Skeletal muscle tissue (tissue), 4 donors: ENCODE data around the gene XPO4. TPM values are rescaled to one million over a fixed set of nuclear protein-coding genes. Genes with fewer than 3 reads are reported as not detected.
A peak's percentile ranks its signal among the peaks of the same experiment; 100 is the strongest.
"Not testable (repeated sequence)": the region's sequence is repeated elsewhere in the genome, so short reads cannot be mapped to it uniquely, and the experiment has no call there.

Experiments used
- H3K27ac ChIP-seq: one replicate; pipeline ENCODE4 v1.7.0; 2013; ENCODE audit warnings: mild to moderate bottlenecking, low read depth, low read length, inconsistent platforms
- H3K27me3 ChIP-seq, 3 donors: one replicate each; pipeline ENCODE4 v1.7.0; 2013; ENCODE audit warnings: low read length in 3 of 3; ENCODE audit not compliant: control insufficient read depth in 3 of 3, insufficient read depth in 3 of 3
- H3K36me3 ChIP-seq, 3 donors: one replicate each; pipeline ENCODE4 v1.7.0; 2013; ENCODE audit warnings: low read length in 3 of 3; ENCODE audit not compliant: control insufficient read depth in 3 of 3, insufficient read depth in 3 of 3
- H3K4me1 ChIP-seq, 3 donors: one replicate each; pipeline ENCODE4 v1.7.0; 2013; ENCODE audit warnings: low read length in 3 of 3, mild to moderate bottlenecking in 3 of 3; ENCODE audit not compliant: control insufficient read depth in 3 of 3, insufficient read depth in 3 of 3
- H3K4me3 ChIP-seq, 3 donors: one replicate each; pipeline ENCODE4 v1.7.0; 2013; ENCODE audit warnings: low read length in 3 of 3
- H3K9ac ChIP-seq, 3 donors: one replicate each; pipeline ENCODE4 v1.7.0; 2013; ENCODE audit warnings: low read length in 3 of 3, mild to moderate bottlenecking in 3 of 3, moderate library complexity in 2 of 3, low read depth in 1 of 3
- H3K9me3 ChIP-seq, 3 donors: one replicate each; pipeline ENCODE4 v1.7.0; 2013; ENCODE audit warnings: low read length in 3 of 3; ENCODE audit not compliant: control insufficient read depth in 3 of 3
- total RNA-seq: library from RNA; depleted of rRNA; stranded (reverse); fragments of >200 nt; gene quantifications from one replicate; pipeline ENCODE4 v1.2.3, GENCODE V29; 2014
- donor health status: Osteomylitis.

The XPO4 gene
- total RNA-seq, 1 donor from 2014 or later: 28.2 TPM

DNA sequence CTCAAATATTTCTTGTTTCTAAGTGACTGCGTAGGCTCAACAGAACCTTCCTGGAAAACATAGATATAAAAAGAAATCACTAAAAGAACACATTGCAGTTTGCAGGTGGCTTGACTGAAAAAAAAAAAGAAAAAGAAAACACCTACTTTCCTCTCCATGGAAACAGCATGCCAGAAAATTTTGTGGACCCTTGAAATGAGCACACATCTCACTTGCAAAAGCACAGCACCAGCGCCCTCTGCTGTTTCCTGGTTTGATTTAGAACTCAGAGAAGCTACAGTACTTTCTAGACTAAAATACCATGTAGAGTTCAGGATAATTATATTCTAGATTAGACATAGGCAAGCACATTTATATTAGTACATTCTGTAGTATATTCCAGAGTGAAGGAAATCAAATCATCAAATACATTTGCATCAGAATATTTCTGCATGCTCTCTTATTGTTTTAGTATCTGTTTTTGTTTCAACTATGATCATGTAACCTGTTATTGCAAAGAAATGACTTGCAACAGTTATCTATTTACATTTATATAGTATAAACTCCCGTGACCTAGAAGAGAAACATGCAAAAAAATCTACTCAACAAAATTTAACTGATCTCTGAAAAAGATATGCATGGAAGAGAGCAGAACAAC, 22.3 kb upstream of the XPO4 start:
- Histone ChIP-seq H3K36me3 (no peaks in the 10 kb centered on the region), H3K27ac (no peak overlapping the region), H3K4me1 (no peaks in the 10 kb centered on the region), H3K9me3 (no peaks in the 10 kb centered on the region), H3K27me3 (no peaks in the 10 kb centered on the region), H3K9ac (no peak overlapping the region), H3K4me3 (no peak overlapping the region)

DNA sequence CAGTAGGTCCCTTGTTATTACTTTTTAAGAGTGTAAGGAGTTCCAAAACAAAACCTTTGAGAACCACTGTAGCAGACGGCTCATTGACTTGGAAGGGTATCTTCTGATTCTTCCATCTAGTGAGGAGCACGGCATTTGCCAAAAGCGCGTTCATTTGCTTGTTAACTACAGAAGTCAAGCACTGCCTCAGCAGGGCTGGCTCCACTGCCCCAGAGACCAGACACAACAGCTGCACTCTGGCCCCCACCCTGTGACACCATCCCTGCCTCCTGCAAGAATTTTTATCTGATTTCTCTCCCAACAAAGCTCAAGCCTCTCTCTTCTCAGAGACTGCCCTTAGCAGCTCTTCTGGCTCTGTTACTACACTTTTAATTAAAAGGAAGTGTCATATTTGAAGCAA, 20.7 kb upstream of the XPO4 start:
- no peak overlapping the region for H3K9ac ChIP-seq
- H3K27me3 ChIP-seq: no peaks in the 10 kb centered on the region
- no peaks in the 10 kb centered on the region for H3K9me3 ChIP-seq
- no peaks in the 10 kb centered on the region for H3K4me1 ChIP-seq
- H3K4me3 ChIP-seq: no peak overlapping the region
- no peak overlapping the region for H3K27ac ChIP-seq
- H3K36me3 ChIP-seq: no peaks in the 10 kb centered on the region

DNA sequence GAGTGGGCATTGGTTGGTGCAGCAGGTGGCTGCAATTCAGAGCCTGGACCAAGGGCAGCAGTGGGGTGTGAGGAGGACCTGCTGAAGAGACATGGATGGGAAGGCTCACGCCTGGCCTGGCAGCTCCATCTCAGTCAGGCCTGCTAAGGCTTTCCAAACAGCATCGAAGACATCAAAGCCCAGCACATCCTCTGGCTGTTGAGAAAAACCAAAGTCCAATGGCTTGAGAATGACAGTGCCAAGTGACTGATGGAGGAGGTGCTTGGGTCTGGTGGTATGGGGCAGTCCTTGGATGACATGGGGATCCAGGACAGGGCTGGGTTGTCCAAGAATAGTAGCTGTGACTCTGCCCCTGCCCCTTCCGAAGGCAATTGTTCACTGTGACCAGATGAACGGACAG, 19.0 kb upstream of the XPO4 start:
- H3K36me3 ChIP-seq: no peaks in the 10 kb centered on the region
- H3K27ac ChIP-seq: no peak overlapping the region
- no peak overlapping the region for H3K9ac ChIP-seq
- H3K27me3 ChIP-seq: no peaks in the 10 kb centered on the region
- no peak overlapping the region for H3K4me3 ChIP-seq
- H3K4me1 ChIP-seq: no peaks in the 10 kb centered on the region
- no peaks in the 10 kb centered on the region for H3K9me3 ChIP-seq

GRCh38 chr13:20915676-20916075, 13.1 kb upstream of the XPO4 start:
- not testable (repeated sequence) for H3K27ac ChIP-seq, H3K4me3 ChIP-seq, H3K27me3 ChIP-seq, H3K9ac ChIP-seq, H3K9me3 ChIP-seq, H3K36me3 ChIP-seq, H3K4me1 ChIP-seq

- Histone ChIP-seq H3K36me3 (no peaks in the 10 kb centered on the region), H3K9ac (no peak overlapping the region), H3K4me3 (no peak overlapping the region), H3K9me3 (no peaks in the 10 kb centered on the region), H3K4me1 (no peaks in the 10 kb centered on the region), H3K27me3 (no peaks in the 10 kb centered on the region), H3K27ac (no peak overlapping the region)
These were observed 8.5 kb upstream of the XPO4 start for GRCh38 chr13:20911037-20911436.

- Histone ChIP-seq H3K4me3 (no peak overlapping the region), H3K36me3 (no peaks in the 10 kb centered on the region), H3K4me1 (no peaks in the 10 kb centered on the region), H3K9me3 (no peaks in the 10 kb centered on the region), H3K27ac (no peak overlapping the region), H3K27me3 (no peaks in the 10 kb centered on the region), H3K9ac (no peak overlapping the region)
These were observed 6.4 kb upstream of the XPO4 start for GRCh38 chr13:20908714-20909497.

- Histone ChIP-seq H3K9me3 (no peaks in the 10 kb centered on the region), H3K27me3 (no peaks in the 10 kb centered on the region), H3K4me3 (no peak overlapping the region), H3K4me1 (peaks cover 5 to 20% (median 12%) of the 10 kb centered on the region in 3 donors), H3K9ac (no peak overlapping the region), H3K36me3 (peaks cover 0 to under 1% (median 0%) of the 10 kb centered on the region in 3 donors), H3K27ac (no peak overlapping the region)
These were observed 2.4 kb upstream of the XPO4 start for GRCh38 chr13:20904908-20905307.

DNA sequence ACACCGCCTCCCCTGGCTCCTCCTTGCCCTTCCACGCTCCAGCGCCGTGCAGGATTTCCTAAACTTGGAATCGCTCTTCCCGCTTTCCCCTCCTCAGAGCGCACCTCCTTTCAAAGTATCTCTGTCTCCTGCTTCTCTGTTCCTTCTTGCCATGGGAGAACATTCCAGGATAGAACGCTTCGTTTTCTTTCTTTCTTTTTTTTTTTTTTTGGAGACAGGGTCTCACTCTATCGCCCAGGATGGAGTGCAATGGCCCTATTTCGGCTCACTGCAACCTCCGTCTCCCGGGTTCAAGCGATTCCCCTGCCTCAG, 574 bp upstream of the XPO4 start:
- Histone ChIP-seq H3K9me3 (no peaks in the 10 kb centered on the region), H3K36me3 (peaks cover 0 to 4% (median 0%) of the 10 kb centered on the region in 3 donors), H3K27ac (peak overlapping the region; percentile 96), H3K27me3 (no peaks in the 10 kb centered on the region), H3K9ac (peak overlapping the region; percentile 82 to 98 (median 98)), H3K4me1 (peaks cover 5 to 20% (median 12%) of the 10 kb centered on the region in 3 donors), H3K4me3 (peak overlapping the region; percentile 86 to 97 (median 95))

GRCh38 chr13:20901668-20902437, 693 bp downstream of the XPO4 start:
- H3K9ac ChIP-seq: peak overlapping the region; percentile 83 to 98 (median 98)
- H3K9me3 ChIP-seq: no peaks in the 10 kb centered on the region
- H3K27ac ChIP-seq: peak overlapping the region; percentile 96
- peaks cover 0 to 4% (median 0%) of the 10 kb centered on the region in 3 donors for H3K36me3 ChIP-seq
- no peaks in the 10 kb centered on the region for H3K27me3 ChIP-seq
- peaks cover 5 to 23% (median 12%) of the 10 kb centered on the region in 3 donors for H3K4me1 ChIP-seq
- peak overlapping the region; percentile 82 to 97 (median 95) for H3K4me3 ChIP-seq

- no peak overlapping the region for H3K27ac ChIP-seq
- H3K4me1 ChIP-seq: peaks cover 0 to 4% (median 0%) of the 10 kb centered on the region in 3 donors
- H3K9ac ChIP-seq: no peak overlapping the region
- H3K9me3 ChIP-seq: no peaks in the 10 kb centered on the region
- no peaks in the 10 kb centered on the region for H3K27me3 ChIP-seq
- H3K4me3 ChIP-seq: no peak overlapping the region
- H3K36me3 ChIP-seq: peaks cover 0 to 2% (median 0%) of the 10 kb centered on the region in 3 donors
These were observed 8.3 kb downstream of the XPO4 start for GRCh38 chr13:20894245-20894644.
